HG03439 (cell line): ENCODE data around the gene IGSF8.

ENCODE experiments used
- ATAC-seq: cut with Tn5 transposase; IDR thresholded peaks from one replicate; pipeline ENCODE4 v1.9.1; 2021; ENCODE audit warnings: mild to moderate bottlenecking, moderate library complexity; ENCODE audit not compliant: unreplicated experiment

The IGSF8 gene

GRCh38 chr1:160097911-160098851, at the start of gene IGSF8:
IGSF8 (minus strand) TSS chr1:160098619; CDS start chr1:160098472, 147 bp downstream.
- peak; percentile 37 for ATAC-seq

GRCh38 chr1:160148121-160148520, 49.7 kb upstream of the IGSF8 start:
- no peak for ATAC-seq

- no peak for ATAC-seq
These were observed 47.7 kb upstream of the IGSF8 start for GRCh38 chr1:160146107-160146506.

- ATAC-seq = no peak
These were observed 46.5 kb upstream of the IGSF8 start for GRCh38 chr1:160144921-160145320.

- ATAC-seq = no peak
These were observed 45.3 kb upstream of the IGSF8 start for GRCh38 chr1:160143695-160144094.

GRCh38 chr1:160139840-160140239, 41.4 kb upstream of the IGSF8 start:
- no peak for ATAC-seq

GRCh38 chr1:160137216-160137862, 38.9 kb upstream of the IGSF8 start:
- no peak for ATAC-seq

- no peak for ATAC-seq
These were observed 38.4 kb upstream of the IGSF8 start for GRCh38 chr1:160136926-160137200.

- no peak for ATAC-seq
These were observed 37.9 kb upstream of the IGSF8 start for GRCh38 chr1:160136121-160136925.

GRCh38 chr1:160134791-160135572, 36.6 kb upstream of the IGSF8 start:
- ATAC-seq = no peak

GRCh38 chr1:160133990-160134770, 35.8 kb upstream of the IGSF8 start:
- ATAC-seq = no peak

GRCh38 chr1:160131803-160132565, 33.6 kb upstream of the IGSF8 start:
- ATAC-seq = no peak

- ATAC-seq = no peak
These were observed 32.5 kb upstream of the IGSF8 start for GRCh38 chr1:160130939-160131338.

- ATAC-seq = no peak
These were observed 32.1 kb upstream of the IGSF8 start for GRCh38 chr1:160130486-160130885.

GRCh38 chr1:160129966-160130365, 31.5 kb upstream of the IGSF8 start:
- ATAC-seq = no peak

GRCh38 chr1:160129558-160129957, 31.1 kb upstream of the IGSF8 start:
- no peak for ATAC-seq

GRCh38 chr1:160129046-160129445, 30.6 kb upstream of the IGSF8 start:
- no peak for ATAC-seq

- ATAC-seq = no peak
These were observed 30.2 kb upstream of the IGSF8 start for GRCh38 chr1:160128636-160129035.

GRCh38 chr1:160127865-160128523, 29.6 kb upstream of the IGSF8 start:
- ATAC-seq = no peak
